DLD1 (cell line): ENCODE data around the gene DDX49.

Source experiments
- in situ Hi-C: cut with HindIII; loops from 2 replicates; pipeline ENCODE4 v1.10.0; 2017; ENCODE audit warnings: low sequenced_read_pairs

DDX49 gene

DNA sequence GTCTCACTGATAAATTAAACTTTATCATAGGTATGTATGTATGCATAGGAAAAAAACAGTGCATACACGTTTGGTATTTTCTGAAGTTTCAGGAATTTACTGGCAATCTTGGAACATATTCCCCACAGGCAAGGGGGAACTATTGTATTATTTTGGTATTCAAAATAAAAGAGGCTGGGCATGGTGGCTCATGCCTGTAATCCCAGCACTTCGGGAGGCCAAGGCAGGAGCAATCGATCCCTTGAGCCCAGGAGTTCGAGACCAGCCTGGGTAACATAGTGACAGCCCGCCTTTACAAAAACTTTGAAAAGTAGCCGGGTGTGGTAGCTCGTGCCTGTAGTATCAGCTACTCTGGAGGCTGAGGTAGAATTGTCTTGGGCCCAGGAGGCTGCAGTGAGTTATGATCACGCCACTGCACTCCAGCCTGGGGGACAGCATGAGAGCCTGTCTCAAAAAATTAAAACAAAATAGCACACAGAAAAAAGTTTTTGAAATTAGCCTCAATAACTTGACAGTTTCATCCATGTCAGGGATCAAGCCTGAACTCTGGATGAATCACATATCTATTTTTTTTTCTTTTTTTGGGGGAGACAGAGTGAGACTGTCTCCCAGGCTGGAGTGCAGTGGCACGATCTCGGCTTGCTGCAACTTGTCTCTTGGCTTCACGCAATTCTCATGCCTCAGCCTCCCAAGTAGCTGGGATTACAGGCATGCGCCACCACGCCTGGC is 50.6 kb downstream of the DDX49 start:
- in situ Hi-C loops, result no loop called here

DNA sequence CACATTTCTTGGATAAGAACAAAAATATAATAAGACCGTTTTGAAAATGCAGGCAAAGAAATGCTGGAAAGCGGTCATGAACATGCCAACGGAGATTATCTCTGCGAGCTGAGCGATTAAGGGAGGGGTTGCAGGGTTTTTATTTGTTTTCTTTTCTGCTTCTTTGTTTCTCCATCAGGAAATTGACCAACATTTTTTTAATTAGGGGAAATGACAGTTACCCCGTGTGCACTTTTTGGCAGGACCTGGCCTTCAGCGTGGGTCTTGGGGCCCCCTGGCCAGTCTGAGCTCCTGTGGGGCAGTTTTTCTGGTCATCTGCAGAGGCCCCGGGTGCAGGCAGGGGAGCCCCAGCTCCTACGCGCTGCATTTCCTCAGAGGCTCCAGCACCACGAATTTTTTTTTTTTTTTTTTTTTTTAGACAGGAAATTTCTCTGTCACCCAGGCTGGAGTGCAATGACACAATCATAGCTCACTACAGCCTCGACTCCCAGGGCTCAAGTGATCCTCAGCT is 52.8 kb downstream of the DDX49 start:
- in situ Hi-C loops, result no loop called here

DNA sequence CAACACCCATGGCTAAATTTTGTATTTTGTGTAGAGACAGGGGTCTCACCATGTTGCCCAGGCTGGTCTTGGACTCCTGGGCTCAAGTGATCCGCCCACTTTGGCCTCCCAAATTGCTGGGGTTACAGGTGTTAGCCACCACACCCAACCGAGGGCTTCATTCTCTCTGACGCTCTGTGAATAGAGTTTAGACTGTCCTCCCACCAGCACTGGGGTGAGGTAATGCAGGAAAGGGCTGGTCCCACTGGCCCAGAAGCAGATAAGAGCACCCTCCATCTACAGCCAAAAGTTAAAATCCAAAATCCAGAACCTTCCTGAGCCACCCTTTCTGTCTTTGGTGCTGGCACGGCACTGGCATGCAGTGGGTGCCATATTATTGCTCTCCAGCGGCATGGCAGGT is 53.3 kb downstream of the DDX49 start:
- in situ Hi-C loops, result no loop called here

DNA sequence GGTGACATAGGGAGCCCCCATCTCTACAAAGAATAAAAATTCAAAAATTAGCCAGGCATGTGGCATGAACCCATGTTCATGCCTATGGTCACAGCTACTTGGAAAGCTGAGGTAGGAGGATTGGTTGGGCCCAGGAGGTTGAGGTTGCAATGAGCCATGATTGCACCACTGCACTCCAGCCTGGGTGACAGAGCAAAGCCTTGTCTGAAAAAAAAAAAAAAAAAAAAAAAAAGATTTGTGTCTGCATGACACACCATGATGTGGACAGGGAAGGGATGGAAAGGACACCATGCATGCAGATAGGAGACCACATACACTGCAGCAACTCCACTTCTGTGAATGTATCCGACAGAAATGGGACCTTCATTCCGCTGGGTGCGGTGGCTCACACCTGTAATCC is 55.5 kb downstream of the DDX49 start:
- in situ Hi-C loops, result no loop called here

DNA sequence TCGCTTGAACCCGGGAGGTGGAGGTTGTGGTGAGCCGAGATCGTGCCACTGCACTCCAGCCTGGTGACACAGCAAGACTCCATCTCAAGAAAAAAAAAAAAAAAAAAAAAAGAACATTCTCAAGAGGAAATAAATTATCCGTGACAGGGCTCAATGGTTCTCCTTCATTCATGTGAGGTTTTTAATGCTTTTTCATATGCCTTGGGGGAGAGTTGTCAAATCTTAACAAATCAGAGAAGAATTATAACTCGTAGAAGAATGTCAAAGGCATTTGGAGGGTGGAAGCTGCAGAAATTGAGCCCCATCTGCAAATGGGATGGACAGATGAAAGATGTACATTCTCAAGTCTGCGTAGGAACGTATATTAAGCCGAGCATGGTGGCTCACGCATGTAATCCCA is 56.4 kb downstream of the DDX49 start:
- in situ Hi-C loops, result no loop called here
